SK-N-SH (cell line): ENCODE measurements around the gene RPS6KA2. TPM values are rescaled to one million over a fixed set of nuclear protein-coding genes. Genes with fewer than 3 reads are reported as not detected.

Source experiments
- CTCF ChIA-PET: fragments of 300-600, 350-600 bp; formaldehyde crosslinking; extraction: SDS; loops from one replicate; lab custom pipeline; 2021; lab: Yijun Ruan, JAX
- POLR2A ChIA-PET: fragments of 350-600 bp; sonication (Branson Sonifier 250); formaldehyde crosslinking; extraction: SDS; loops from one replicate; lab custom pipeline; 2020; ENCODE audit warnings: antibody characterized with exemption, inconsistent platforms; lab: Yijun Ruan, JAX
- DNase-seq: peaks from one replicate; pipeline ENCODE4 v3.0.0; 2012
- H2AFZ ChIP-seq: fragments of 200-600 bp; sonication (generic); 2 replicates; pipeline ENCODE4 v1.8.1; 2016; ENCODE audit warnings: antibody characterized with exemption, mild to moderate bottlenecking, low read depth
- H3F3A ChIP-seq: fragments of 200-600 bp; sonication (generic); replicated peaks from 2 replicates; pipeline ENCODE3; 2016; ENCODE audit warnings: antibody characterized with exemption, mild to moderate bottlenecking; ENCODE audit not compliant: insufficient read depth
- H3K27ac ChIP-seq, 2 experiments: fragments of 200-500 bp in 1 of 2; fragments of 200-600 bp in 1 of 2; sonication (Bioruptor generic) in 1 of 2; sonication (generic), shearing (Covaris generic) in 1 of 2; 2 replicates each; pipeline versions ENCODE4 v1.5.1 to v1.6.1; 2014 to 2016; ENCODE audit warnings: low read depth in 2 of 2, inconsistent platforms in 1 of 2, low read length in 1 of 2, mild to moderate bottlenecking in 1 of 2, mixed read lengths in 1 of 2
- H3K27me3 ChIP-seq: fragments of 200-600 bp; sonication (generic), shearing (Covaris generic); 2 replicates; pipeline ENCODE4 v1.6.1; 2016; ENCODE audit warnings: mixed run types; ENCODE audit not compliant: insufficient read depth
- H3K36me3 ChIP-seq, 2 experiments: fragments of 200-500 bp in 1 of 2; fragments of 200-600 bp in 1 of 2; sonication (Bioruptor generic) in 1 of 2; sonication (generic) in 1 of 2; replicated peaks in 1 of 2; 2 replicates each; pipeline versions ENCODE3 to v1.5.1; 2014 to 2016; ENCODE audit warnings: low read length in 1 of 2, mild to moderate bottlenecking in 1 of 2; ENCODE audit not compliant: insufficient read depth in 2 of 2, control insufficient read depth in 1 of 2
- H3K4me1 ChIP-seq, 2 experiments: fragments of 200-500 bp in 1 of 2; fragments of 200-600 bp in 1 of 2; sonication (Bioruptor generic) in 1 of 2; sonication (generic), shearing (Covaris generic) in 1 of 2; 2 replicates each; pipeline versions ENCODE4 v1.5.1 to v1.6.1; 2014 to 2016; ENCODE audit warnings: low read depth in 1 of 2, low read length in 1 of 2, mixed run types in 1 of 2; ENCODE audit not compliant: insufficient read depth in 2 of 2, control insufficient read depth in 1 of 2
- H3K4me2 ChIP-seq: fragments of 200-600 bp; sonication (generic), shearing (Covaris generic); 2 replicates; pipeline ENCODE4 v1.6.1; 2017; ENCODE audit warnings: mixed run types
- H3K4me3 ChIP-seq, 2 experiments: fragments of 200-500 bp in 1 of 2; fragments of 200-600 bp in 1 of 2; sonication (Bioruptor generic) in 1 of 2; sonication (generic), shearing (Covaris generic) in 1 of 2; 2 replicates each; pipeline versions ENCODE4 v1.5.1 to v1.8.1; 2014 to 2016; ENCODE audit warnings: low read depth in 2 of 2, inconsistent platforms in 1 of 2, low read length in 1 of 2, mild to moderate bottlenecking in 1 of 2, mixed read lengths in 1 of 2, moderate library complexity in 1 of 2
- H3K79me2 ChIP-seq: fragments of 200-600 bp; sonication (generic); 2 replicates; pipeline ENCODE4 v1.8.1; 2017; ENCODE audit warnings: mild to moderate bottlenecking; ENCODE audit not compliant: insufficient read depth
- H3K9ac ChIP-seq: fragments of 200-600 bp; sonication (generic); 2 replicates; pipeline ENCODE4 v1.6.1; 2017; ENCODE audit warnings: mixed run types
- H3K9me2 ChIP-seq: fragments of 200-600 bp; sonication (generic); 2 replicates; pipeline ENCODE4 v1.6.1; 2017; ENCODE audit warnings: mixed run types
- H3K9me3 ChIP-seq: fragments of 200-600 bp; sonication (generic); 2 replicates; pipeline ENCODE4 v1.6.1; 2017; ENCODE audit warnings: mixed run types, mild to moderate bottlenecking, moderate library complexity
- H4K20me1 ChIP-seq: fragments of 200-600 bp; sonication (generic); 2 replicates; pipeline ENCODE4 v1.6.1; 2017; ENCODE audit warnings: mild to moderate bottlenecking, mixed run types; ENCODE audit not compliant: insufficient read depth
- CTCF ChIP-seq: fragments of 200-600 bp; sonication (generic); IDR thresholded peaks from 2 replicates; pipeline ENCODE4 v1.6.1; 2017; ENCODE audit warnings: antibody characterized with exemption, mild to moderate bottlenecking, moderate library complexity
- ELF1 ChIP-seq: IDR thresholded peaks from 2 replicates; pipeline ENCODE4 v1.4.0; 2012
- FOSL2 ChIP-seq: IDR thresholded peaks from 2 replicates; pipeline ENCODE4 v1.4.0; 2012; ENCODE audit warnings: low read depth, mild to moderate bottlenecking, moderate library complexity, borderline replicate concordance
- FOXM1 ChIP-seq: IDR thresholded peaks from 2 replicates; pipeline ENCODE4 v1.4.0; 2012; ENCODE audit warnings: low read depth, mild to moderate bottlenecking
- GATA2 ChIP-seq: sonication (generic); formaldehyde crosslinking; IDR thresholded peaks from 2 replicates; pipeline ENCODE4 v1.5.0; 2020; ENCODE audit warnings: mild to moderate bottlenecking, missing genetic modification reagents
- JUND ChIP-seq: IDR thresholded peaks from 2 replicates; pipeline ENCODE4 v1.4.0; 2012
- PBX3 ChIP-seq: IDR thresholded peaks from 2 replicates; pipeline ENCODE4; 2012
- POLR2AphosphoS5 ChIP-seq: IDR thresholded peaks from 2 replicates; pipeline ENCODE4 v1.6.1; 2012; ENCODE audit warnings: low read depth, low read length
- RAD21 ChIP-seq: IDR thresholded peaks from 2 replicates; pipeline ENCODE4 v1.6.1; 2012; ENCODE audit warnings: mild to moderate bottlenecking, low read length
- TAF1 ChIP-seq: IDR thresholded peaks from 2 replicates; pipeline ENCODE4 v1.6.1; 2012; ENCODE audit warnings: low read depth, mild to moderate bottlenecking, low read length, moderate library complexity, borderline replicate concordance
- TCF12 ChIP-seq: IDR thresholded peaks from 2 replicates; pipeline ENCODE4 v1.4.0; 2012
- TEAD4 ChIP-seq: IDR thresholded peaks from 2 replicates; pipeline ENCODE4 v1.4.0; 2012; ENCODE audit warnings: mild to moderate bottlenecking, borderline replicate concordance; ENCODE audit not compliant: insufficient read depth
- USF2 ChIP-seq: fragments of 150-350 bp; IDR thresholded peaks from 2 replicates; pipeline ENCODE4 v1.6.1; 2017; ENCODE audit warnings: antibody characterized with exemption, low read length, low read depth, borderline replicate concordance
- YY1 ChIP-seq: IDR thresholded peaks from 2 replicates; pipeline ENCODE4 v1.4.0; 2012; ENCODE audit warnings: low read depth, mild to moderate bottlenecking
- ZBTB33 ChIP-seq: IDR thresholded peaks from 2 replicates; pipeline ENCODE4 v1.4.0; 2012; ENCODE audit warnings: low read depth, borderline replicate concordance
- WGBS: methylation state at CpG from one replicate; pipeline ENCODE4 v1.1.6; 2017; ENCODE audit warnings: low lambda C conversion rate; 5-methylcytosine and 5-hydroxymethylcytosine counted together
- polyA plus RNA-seq, 3 experiments: library from polyadenylated mRNA; depleted of rRNA; stranded (reverse); fragments of >200 nt; gene quantifications; 2 replicates each; pipeline ENCODE4 v1.2.3, GENCODE V29; 2012

The RPS6KA2 gene
- polyA plus RNA-seq, 1 of the 3 experiments (the other 2 are of a cell fraction), result 59.5 TPM

GRCh38 chr6:166538297-166539010, 88.6 kb downstream of the RPS6KA2 start:
- Histone ChIP-seq H3K36me3 (peaks cover 6 to 54% of the 10 kb centered on the region in 2 experiments), H3K9ac (no peak overlapping the region), H3K4me2 (no peak overlapping the region), H3K27ac (no peak overlapping the region), H3K79me2 (0 out of 2 replicates have a peak, but pooled peaks cover 5% of the 10 kb centered on the region), H3F3A (no peaks in the 10 kb centered on the region), H2AFZ (no peak overlapping the region), H3K4me1 (peaks cover 0 to 12% of the 10 kb centered on the region in 2 experiments; a peak in 2 of 4 replicates), H3K4me3 (no peak overlapping the region), H3K27me3 (no peaks in the 10 kb centered on the region), H4K20me1 (no peaks in the 10 kb centered on the region), H3K9me2 (no peaks in the 10 kb centered on the region), H3K9me3 (no peaks in the 10 kb centered on the region)
- WGBS, result 87% methylated on average over 16 of the region's 17 CpGs
- TF ChIP-seq FOXM1 (no peak), ELF1 (no peak), TCF12 (no peak), POLR2AphosphoS5 (no peak), JUND (no peak), TEAD4 (no peak), YY1 (no peak), PBX3 (no peak), ZBTB33 (no peak), RAD21 (no peak), USF2 (no peak), CTCF (no peak), GATA2 (no peak), FOSL2 (no peak), TAF1 (no peak)
- POLR2A ChIA-PET, result no interaction called here
- CTCF ChIA-PET, result interaction anchor here (0.8 kb wide), 1 partner anchor 15 kb away, joined by 3 read pairs; no protein-coding TSS in a partner anchor
- DNase-seq, result no peak
